SK-N-MC (cell line): ENCODE measurements around the gene CAMTA2.

Experiments
- EZH2 ChIP-seq: fragments of 200-600 bp; sonication (generic); IDR thresholded peaks from one replicate; pipeline ENCODE4 v1.6.1; 2017; ENCODE audit warnings: antibody characterized with exemption
- POLR2AphosphoS5 ChIP-seq: IDR thresholded peaks from 2 replicates; pipeline ENCODE4 v1.6.1; 2012; ENCODE audit warnings: mild to moderate bottlenecking, low read depth, low read length, borderline replicate concordance

- TF ChIP-seq POLR2AphosphoS5 (no peak), EZH2 (no peak)
These were observed 15.2 kb downstream of the CAMTA2 start for GRCh38 chr17:4972322-4972721.
